K562 (cell line): ENCODE results near the gene C4orf46. TPM values are rescaled to one million over a fixed set of nuclear protein-coding genes. Genes with fewer than 3 reads are reported as not detected.
A peak's percentile ranks its signal among the peaks of the same experiment; 100 is the strongest.

Experiments used
- ATAC-seq: fragments of 200-7000 bp; cut with Tn5 transposase; 3 replicates; pipeline ENCODE4 v1.9.1; 2020; ENCODE audit warnings: moderate library complexity
- BruUV-seq: library from RNA; stranded (reverse); fragments of 400-500 nt; replicated peaks from 2 replicates; lab custom pipeline; 2021; lab: Mats Ljungman, UMichigan
- CTCF ChIA-PET: fragments of 300-600 bp; formaldehyde crosslinking; extraction: SDS; loops from one replicate; lab custom pipeline; 2021; ENCODE audit warnings: low intra/inter-chr PET ratio; lab: Yijun Ruan, JAX
- POLR2A ChIA-PET: fragments of 300-600, 350-650 bp; sonication (Branson Sonifier 250); formaldehyde crosslinking; extraction: SDS; loops from one replicate; lab custom pipeline; 2021; ENCODE audit warnings: antibody characterized with exemption, inconsistent platforms; lab: Yijun Ruan, JAX
- DNase-seq, 4 experiments: peaks; one replicate each; pipeline versions ENCODE4 v3.0.0 to v3.0.0-alpha.2; 2011 to 2018; ENCODE audit warnings: low spot score in 3 of 4, mixed read lengths in 3 of 4; ENCODE audit errors: extremely low read depth in 1 of 4
- FAIRE-seq: peaks from 2 replicates; lab custom pipeline; 2011; peaks lifted over from hg19 to GRCh38; lab: Jason Lieb, UNC
- H2AFZ ChIP-seq: 2 replicates; pipeline ENCODE4 v1.6.0; 2011; ENCODE audit warnings: low read depth, low read length, control low read depth, inconsistent platforms
- H3K27ac ChIP-seq: fragments of 200-600 bp; 3 replicates; pipeline ENCODE4 v1.8.0; 2011; ENCODE audit warnings: low read depth, mild to moderate bottlenecking, control low read depth, inconsistent platforms, low read length, moderate library complexity, mixed read lengths; ENCODE audit errors: extremely low read depth
- H3K27me3 ChIP-seq, 2 experiments: fragments of 300-600 bp in 1 of 2; 2 replicates in 1 of 2; 3 replicates in 1 of 2; pipeline versions ENCODE4 v1.6.0 to v1.8.0; 2011; ENCODE audit warnings: inconsistent platforms in 2 of 2, low read length in 2 of 2, mild to moderate bottlenecking in 1 of 2, mixed read lengths in 1 of 2, moderate library complexity in 1 of 2; ENCODE audit not compliant: control insufficient read depth in 2 of 2, insufficient read depth in 2 of 2
- H3K36me3 ChIP-seq: fragments of 300-600 bp; 3 replicates; pipeline ENCODE4 v1.8.0; 2011; ENCODE audit warnings: mild to moderate bottlenecking, low read length, inconsistent platforms; ENCODE audit not compliant: control insufficient read depth, insufficient read depth
- H3K4me1 ChIP-seq, 2 experiments: fragments of 200-600 bp in 1 of 2; replicated peaks in 1 of 2; 2 replicates in 1 of 2; 3 replicates in 1 of 2; pipeline versions ENCODE4 v1.5.1 to v1.8.0; 2011; ENCODE audit warnings: inconsistent platforms in 2 of 2, low read length in 2 of 2, mild to moderate bottlenecking in 1 of 2, mixed read lengths in 1 of 2, moderate library complexity in 1 of 2; ENCODE audit not compliant: control insufficient read depth in 2 of 2, insufficient read depth in 2 of 2
- H3K4me2 ChIP-seq: 2 replicates; pipeline ENCODE4 v1.6.1; 2011; ENCODE audit warnings: low read length, control low read depth, inconsistent platforms, mixed read lengths; ENCODE audit not compliant: insufficient read depth
- H3K4me3 ChIP-seq: fragments of 200-600 bp; sonication (generic), shearing (Covaris generic); 2 replicates; pipeline ENCODE4 v1.5.1; 2016; ENCODE audit warnings: control low read depth, inconsistent platforms
- H3K79me2 ChIP-seq: fragments of 200-600 bp; 3 replicates; pipeline ENCODE4 v1.8.0; 2011; ENCODE audit warnings: low read length, inconsistent platforms; ENCODE audit not compliant: control insufficient read depth, insufficient read depth
- H3K9ac ChIP-seq, 2 experiments: 2 replicates each; pipeline versions ENCODE4 v1.6.0 to v1.6.1; 2011; ENCODE audit warnings: low read depth in 2 of 2, low read length in 2 of 2, control low read depth in 1 of 2, inconsistent platforms in 1 of 2, mild to moderate bottlenecking in 1 of 2, mixed read lengths in 1 of 2; ENCODE audit not compliant: insufficient read depth in 1 of 2
- H3K9me1 ChIP-seq: one replicate; pipeline ENCODE4 v1.6.0; 2011; ENCODE audit warnings: inconsistent platforms, mild to moderate bottlenecking, low read length, moderate library complexity; ENCODE audit not compliant: control insufficient read depth, insufficient read depth
- H3K9me3 ChIP-seq: replicated peaks from 2 replicates; pipeline ENCODE4 v1.5.1; 2011; ENCODE audit warnings: low read depth, low read length, inconsistent platforms; ENCODE audit not compliant: control insufficient read depth, insufficient read depth
- H4K20me1 ChIP-seq: replicated peaks from 2 replicates; pipeline ENCODE4 v1.6.1; 2011; ENCODE audit warnings: low read length, inconsistent platforms, mixed read lengths; ENCODE audit not compliant: control insufficient read depth, insufficient read depth
- DACH1 ChIP-seq: fragments of 450-650 bp; IDR thresholded peaks from 2 replicates; pipeline ENCODE4 v1.6.1; 2018; ENCODE audit not compliant: partially characterized antibody
- L3MBTL2 ChIP-seq: fragments of 450-650 bp; IDR thresholded peaks from 2 replicates; pipeline ENCODE4 v1.6.1; 2016; ENCODE audit warnings: mild to moderate bottlenecking, moderate library complexity
- MGA ChIP-seq: fragments of 450-650 bp; IDR thresholded peaks from 2 replicates; pipeline ENCODE4 v1.6.1; 2016; ENCODE audit warnings: mild to moderate bottlenecking, moderate library complexity
- NR1H2 ChIP-seq: sonication (generic); formaldehyde crosslinking; IDR thresholded peaks from 2 replicates; pipeline ENCODE4 v1.4.0; 2020; ENCODE audit warnings: mild to moderate bottlenecking, missing genetic modification reagents
- RBM14 ChIP-seq: fragments of 200-400 bp; formaldehyde crosslinking; IDR thresholded peaks from 2 replicates; pipeline ENCODE4 v1.6.1; 2018; ENCODE audit warnings: low read depth, mild to moderate bottlenecking, low read length, moderate library complexity, borderline replicate concordance; ENCODE audit not compliant: insufficient read depth
- SAP30 ChIP-seq: fragments of 200-600 bp; sonication (generic); IDR thresholded peaks from 2 replicates; pipeline ENCODE4 v1.6.1; 2012; ENCODE audit warnings: borderline replicate concordance, low read depth, mild to moderate bottlenecking, moderate library complexity, low read length, control low read depth, inconsistent platforms; ENCODE audit not compliant: insufficient read depth, poor library complexity, severe bottlenecking
- TFE3 ChIP-seq: fragments of 450-650 bp; formaldehyde crosslinking; IDR thresholded peaks from 2 replicates; pipeline ENCODE4 v1.4.0; 2020; ENCODE audit warnings: mild to moderate bottlenecking, mixed read lengths
- WGBS: fragments of 100-300 bp; shearing (Covaris generic); methylation state at CpG from one replicate; pipeline ENCODE4 v1.1.6; 2016; ENCODE audit warnings: low coverage, mixed read lengths; ENCODE audit not compliant: insufficient coverage; ENCODE audit errors: missing lambda C conversion rate; 5-methylcytosine and 5-hydroxymethylcytosine counted together
- in situ Hi-C: fragments of 300-500 bp; cut with MboI; formaldehyde crosslinking; loops from 4 replicates; pipeline ENCODE4 v1.15.0; 2018; ENCODE audit warnings: inconsistent platforms, mixed read lengths
- intact Hi-C: fragments of 100-400 bp; cut with micrococcal nuclease; formaldehyde crosslinking; loops from 2 replicates; pipeline ENCODE4 v1.14.2; 2022
- polyA plus RNA-seq, 8 experiments: library from polyadenylated mRNA; depleted of rRNA in 4 of 8; stranded (reverse) in 5 of 8; unstranded in 3 of 8; fragments of >200 nt; fragmentation: Nextera tagmentation in 2 of 8; fragmentation: Illumina TruSeq in 1 of 8; extraction: Ambion mirVana in 2 of 8; extraction: Trizol in 1 of 8; gene quantifications; 2 replicates each; pipeline versions ENCODE4 v1.2.1 to v1.2.3, GENCODE V29; 2011 to 2014; ENCODE audit warnings: inconsistent platforms in 1 of 8, missing spikeins in 1 of 8
- total RNA-seq, 7 experiments: library from RNA; depleted of rRNA in 6 of 7; stranded (reverse); fragments of >200 nt in 6 of 7; fragmentation: Illumina TruSeq in 2 of 7; extraction: Trizol in 2 of 7; gene quantifications; 2 replicates each; pipeline versions ENCODE4 v1.2.1 to v1.2.3, GENCODE V29; 2011 to 2021; ENCODE audit warnings: low replicate concordance in 1 of 7

The C4orf46 gene
- total and polyA plus RNA-seq, 9 of the 15 experiments (the other 6 are each of a cell fraction or from before 2014, with no cell fraction given): 9.7 to 24.4 (median 17.0) TPM

- in situ Hi-C loops (no loop called here), intact Hi-C loops (loop anchor here (5.0 kb wide), 1 partner anchor 96 kb away; the partner anchor contains the start of gene FNIP2)
- Histone ChIP-seq H3K79me2 (peaks cover 38% of the 10 kb centered on the region), H3K4me3 (peak overlapping the region; percentile 92), H3K27ac (peak overlapping the region; percentile 81), H3K4me1 (peaks cover 9 to 16% of the 10 kb centered on the region in 2 experiments; a peak in 4 of 5 replicates), H3K9me3 (no peaks in the 10 kb centered on the region), H3K36me3 (peaks cover 10% of the 10 kb centered on the region; the same call in 2 of the 3 replicates), H4K20me1 (no peaks in the 10 kb centered on the region), H2AFZ (peak overlapping the region; percentile 95), H3K9ac (peak overlapping the region; percentile 74 to 96), H3K27me3 (no peaks in the 10 kb centered on the region), H3K4me2 (peak overlapping the region; percentile 91), H3K9me1 (no peaks in the 10 kb centered on the region)
- FAIRE-seq (peak; percentile 65), DNase-seq (peak; percentile 28 to 73 (median 36)), ATAC-seq (peak; percentile 45)
- WGBS: under 1% methylated on average over 27 of the region's 35 CpGs
- ChIA-PET POLR2A (interaction anchor here (0.6 to 0.7 kb wide), 2 partner anchors 491 to 536 kb away, joined by 3 read pairs; no protein-coding TSS in a partner anchor), CTCF (no interaction called here)
- TSS peak; percentile 44 for BruUV-seq
- TF ChIP-seq DACH1 (peak; percentile 53), SAP30 (peak; percentile 85), MGA (peak; percentile 82), NR1H2 (peak; percentile 47; the same call in 1 of the 2 replicates), RBM14 (0 out of 2 replicates have a peak, but pooled peaks have one; percentile 64), TFE3 (CRISPR knock-in tag) (peak; percentile 47; the same call in 1 of the 2 replicates), L3MBTL2 (peak; percentile 81)
These were observed 567 bp downstream of the C4orf46 start for GRCh38 chr4:158670975-158671664.
